DOHH2 (cell line): ENCODE results near the gene TNRC6C.

Source experiments
- EZH2phosphoT487 ChIP-seq: fragments of 200-600 bp; sonication (generic); IDR thresholded peaks from 2 replicates; pipeline ENCODE4 v1.6.1; 2017; ENCODE audit warnings: borderline replicate concordance, mild to moderate bottlenecking, antibody characterized with exemption, low read length, moderate library complexity, mixed read lengths
- TF ChIP-seq, protein P1 (sequence below): fragments of 200-600 bp; sonication (generic); IDR thresholded peaks from one replicate; pipeline ENCODE4 v1.5.1; 2014; ENCODE audit warnings: antibody characterized with exemption, mild to moderate bottlenecking, low read depth, low read length; ENCODE audit not compliant: poor library complexity, severe bottlenecking

- TF ChIP-seq, protein P1, sequence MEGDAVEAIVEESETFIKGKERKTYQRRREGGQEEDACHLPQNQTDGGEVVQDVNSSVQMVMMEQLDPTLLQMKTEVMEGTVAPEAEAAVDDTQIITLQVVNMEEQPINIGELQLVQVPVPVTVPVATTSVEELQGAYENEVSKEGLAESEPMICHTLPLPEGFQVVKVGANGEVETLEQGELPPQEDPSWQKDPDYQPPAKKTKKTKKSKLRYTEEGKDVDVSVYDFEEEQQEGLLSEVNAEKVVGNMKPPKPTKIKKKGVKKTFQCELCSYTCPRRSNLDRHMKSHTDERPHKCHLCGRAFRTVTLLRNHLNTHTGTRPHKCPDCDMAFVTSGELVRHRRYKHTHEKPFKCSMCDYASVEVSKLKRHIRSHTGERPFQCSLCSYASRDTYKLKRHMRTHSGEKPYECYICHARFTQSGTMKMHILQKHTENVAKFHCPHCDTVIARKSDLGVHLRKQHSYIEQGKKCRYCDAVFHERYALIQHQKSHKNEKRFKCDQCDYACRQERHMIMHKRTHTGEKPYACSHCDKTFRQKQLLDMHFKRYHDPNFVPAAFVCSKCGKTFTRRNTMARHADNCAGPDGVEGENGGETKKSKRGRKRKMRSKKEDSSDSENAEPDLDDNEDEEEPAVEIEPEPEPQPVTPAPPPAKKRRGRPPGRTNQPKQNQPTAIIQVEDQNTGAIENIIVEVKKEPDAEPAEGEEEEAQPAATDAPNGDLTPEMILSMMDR, result no peak
- no peak for TF ChIP-seq EZH2phosphoT487
Observed at GRCh38 chr17:77946900-77947645, 11.4 kb upstream of the TNRC6C start.
